Middle frontal gyrus (tissue), 1 donor: Measurements from ENCODE around the gene WWP2.
"Not testable (repeated sequence)": the region's sequence is repeated elsewhere in the genome, so short reads cannot be mapped to it uniquely, and the experiment has no call there.

Experiments
- DNase-seq: peaks from one replicate; pipeline ENCODE4 v3.0.0-alpha.2; 2015; ENCODE audit warnings: low spot score; ENCODE audit errors: extremely low spot score

The WWP2 gene

DNA sequence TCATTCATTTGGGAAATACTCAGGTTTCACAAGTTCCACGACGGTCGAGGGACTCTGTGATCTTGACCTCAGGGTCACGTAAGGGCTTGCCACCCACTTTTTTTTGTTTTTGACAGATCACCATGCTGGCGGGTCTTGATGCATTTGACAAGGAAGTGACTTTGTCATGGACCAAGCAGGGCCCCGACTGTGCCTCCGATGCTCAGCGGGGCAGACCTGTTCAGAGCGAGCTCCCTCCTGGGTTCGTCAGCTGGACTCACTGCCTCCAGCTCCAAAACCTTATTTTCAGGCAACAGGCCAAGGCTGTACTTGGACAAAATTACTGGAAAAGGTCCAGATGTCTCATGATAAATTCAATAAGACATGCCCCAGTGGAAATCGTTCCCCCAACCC lies 180.0 kb downstream of the WWP2 start:
- no peak for DNase-seq

DNA sequence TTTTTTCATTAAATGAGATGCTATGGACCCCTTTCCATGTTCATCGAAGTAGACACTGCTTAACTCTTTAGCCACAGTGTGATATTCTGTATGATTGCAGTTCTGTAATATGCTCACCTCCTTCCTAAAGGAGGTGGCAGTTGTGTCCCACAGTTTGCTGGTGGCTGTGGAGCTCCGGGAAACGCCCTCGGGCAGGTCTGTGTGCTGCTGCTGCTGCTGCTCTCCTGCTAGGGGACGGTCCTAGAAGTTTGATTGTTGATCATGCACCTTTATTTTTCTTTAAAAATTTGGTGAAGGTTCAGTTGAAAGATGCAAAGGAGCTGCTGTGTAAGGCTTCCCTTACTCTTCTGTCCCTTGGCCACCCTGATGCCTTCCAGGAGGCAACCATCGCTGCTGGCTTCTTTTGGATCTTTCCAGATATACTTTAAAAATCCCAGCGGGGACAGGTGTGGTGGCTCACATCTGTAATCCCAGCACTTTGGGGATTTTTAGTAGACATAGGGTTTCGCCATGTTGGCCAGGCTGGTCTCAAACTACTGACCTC lies 180.6 kb downstream of the WWP2 start:
- no peak for DNase-seq

DNA sequence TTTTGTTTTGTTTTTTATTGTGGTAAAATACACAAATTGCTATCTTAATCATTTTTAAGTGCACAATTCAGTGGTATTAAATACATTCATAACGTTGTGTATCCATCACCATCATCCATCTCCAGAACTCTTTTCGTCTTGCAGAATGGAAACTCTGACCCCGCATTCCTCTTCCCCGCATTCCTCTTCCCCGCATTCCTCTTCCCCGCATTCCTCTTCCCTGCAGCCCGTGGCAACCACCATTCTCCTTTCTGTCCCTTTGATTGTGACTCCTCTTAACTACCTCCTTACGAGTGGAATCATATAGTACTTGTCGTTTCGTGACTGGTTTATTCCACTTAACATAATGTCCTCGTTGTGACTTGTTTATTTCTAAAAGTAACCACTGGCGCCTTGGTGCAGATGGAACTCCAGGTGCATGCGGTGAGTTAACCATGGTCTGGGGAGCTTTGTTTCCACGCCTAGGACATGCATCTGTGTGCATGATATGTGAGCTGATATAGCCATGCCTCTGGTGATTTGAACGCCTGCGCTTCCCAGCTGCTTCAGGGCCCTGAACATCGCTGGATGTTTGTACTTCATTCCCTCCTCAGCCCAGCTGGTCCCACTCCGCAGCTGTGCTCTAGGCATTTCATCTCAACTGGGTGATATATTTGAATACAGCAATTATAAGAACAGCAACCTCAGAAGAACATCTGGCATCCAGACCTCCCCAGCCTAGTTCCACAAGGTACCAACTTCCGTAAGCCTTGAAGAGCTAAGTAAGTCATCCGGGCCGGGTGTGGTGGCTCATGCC lies 181.3 kb downstream of the WWP2 start:
- not testable (repeated sequence) for DNase-seq

DNA sequence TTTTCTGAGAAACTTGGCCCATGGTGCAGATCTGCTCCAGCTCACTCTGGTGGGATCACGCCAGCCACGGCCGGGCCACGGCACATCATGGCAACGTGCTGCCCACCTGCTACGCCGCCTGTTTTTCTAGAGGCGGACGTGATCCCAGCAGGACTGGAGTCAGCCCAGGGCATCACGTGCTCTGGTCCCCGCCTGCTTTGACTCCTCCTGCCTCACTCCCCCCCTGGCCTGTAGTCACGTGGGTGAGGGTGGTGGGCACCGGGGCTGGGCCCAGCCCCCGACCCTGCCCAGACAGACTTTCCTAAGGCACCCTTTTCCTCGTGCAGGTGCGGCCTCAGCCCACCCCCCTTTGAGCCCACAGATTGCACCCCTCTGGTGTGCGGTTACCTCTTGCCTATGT lies 188.3 kb downstream of the WWP2 start:
- DNase-seq: not testable (repeated sequence)

DNA sequence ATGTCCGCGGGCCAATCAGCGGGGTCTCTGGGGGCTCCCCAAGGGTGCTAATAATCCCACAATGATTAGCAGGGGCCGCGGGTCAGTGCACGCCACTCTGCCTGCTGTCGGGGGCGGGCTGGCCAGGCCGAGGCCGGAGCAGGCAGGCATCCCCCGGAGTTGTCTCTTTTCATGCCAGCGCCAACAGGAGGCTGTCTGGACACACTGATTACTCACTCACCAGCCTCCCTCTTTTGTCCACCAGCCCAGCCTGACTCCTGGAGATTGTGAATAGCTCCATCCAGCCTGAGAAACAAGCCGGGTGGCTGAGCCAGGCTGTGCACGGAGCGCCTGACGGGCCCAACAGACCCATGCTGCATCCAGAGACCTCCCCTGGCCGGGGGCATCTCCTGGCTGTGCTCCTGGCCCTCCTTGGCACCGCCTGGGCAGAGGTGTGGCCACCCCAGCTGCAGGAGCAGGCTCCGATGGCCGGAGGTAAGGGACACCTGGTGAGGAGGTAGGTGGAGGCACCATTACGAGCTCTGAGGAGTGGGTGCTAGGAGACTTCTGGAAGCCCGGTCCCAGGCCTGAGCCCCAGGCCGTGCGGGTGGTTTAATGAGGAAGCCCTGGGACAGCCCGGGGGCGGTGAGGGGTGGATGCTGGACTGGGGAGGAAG lies 189.0 kb downstream of the WWP2 start, which contains the start of gene CLEC18A:
Gene CLEC18A, plus strand, starts transcription at position 318 of the 655 bp plus-strand sequence. Its CDS starts 33 bp downstream, at position 351.
- not testable (repeated sequence) for DNase-seq

DNA sequence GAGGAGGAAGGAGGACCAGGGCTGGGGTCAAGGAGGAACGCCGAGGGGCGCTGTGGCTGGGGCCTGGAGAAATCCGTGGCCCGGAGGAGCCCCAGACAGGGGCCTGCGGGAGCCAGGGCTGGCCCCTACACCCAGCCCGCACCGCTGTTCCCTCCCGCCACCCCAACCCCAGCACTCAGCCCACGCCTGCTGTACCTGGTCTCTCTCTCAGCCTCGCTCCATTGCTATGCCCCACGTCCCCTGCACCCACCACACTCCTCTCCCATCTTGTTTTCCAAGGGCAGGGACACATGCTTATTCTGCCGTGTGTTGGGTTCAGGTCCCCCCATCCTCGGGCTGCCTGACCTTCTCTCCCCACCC lies 189.5 kb downstream of the WWP2 start:
- DNase-seq: not testable (repeated sequence)

DNA sequence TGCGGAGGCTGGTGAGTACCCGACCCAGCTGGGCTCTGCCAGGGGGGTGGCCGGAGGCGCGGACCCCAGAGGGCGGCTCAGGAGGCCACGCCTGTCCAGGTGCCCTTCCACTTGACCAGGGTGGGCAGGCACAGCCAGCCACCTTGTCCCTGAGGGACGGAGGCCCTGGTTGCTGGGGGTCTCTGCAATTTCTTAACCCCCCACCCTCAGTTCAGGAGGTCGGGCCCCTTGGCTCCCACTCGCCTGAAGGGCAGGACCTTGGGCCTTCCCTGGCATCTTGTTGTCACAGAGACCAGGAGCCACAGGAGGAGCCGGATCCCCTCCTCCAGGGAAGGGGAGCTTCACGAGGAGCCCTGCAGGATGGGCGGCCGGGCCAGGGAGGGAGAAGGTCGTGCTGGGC lies 190.0 kb downstream of the WWP2 start:
- DNase-seq: not testable (repeated sequence)

DNA sequence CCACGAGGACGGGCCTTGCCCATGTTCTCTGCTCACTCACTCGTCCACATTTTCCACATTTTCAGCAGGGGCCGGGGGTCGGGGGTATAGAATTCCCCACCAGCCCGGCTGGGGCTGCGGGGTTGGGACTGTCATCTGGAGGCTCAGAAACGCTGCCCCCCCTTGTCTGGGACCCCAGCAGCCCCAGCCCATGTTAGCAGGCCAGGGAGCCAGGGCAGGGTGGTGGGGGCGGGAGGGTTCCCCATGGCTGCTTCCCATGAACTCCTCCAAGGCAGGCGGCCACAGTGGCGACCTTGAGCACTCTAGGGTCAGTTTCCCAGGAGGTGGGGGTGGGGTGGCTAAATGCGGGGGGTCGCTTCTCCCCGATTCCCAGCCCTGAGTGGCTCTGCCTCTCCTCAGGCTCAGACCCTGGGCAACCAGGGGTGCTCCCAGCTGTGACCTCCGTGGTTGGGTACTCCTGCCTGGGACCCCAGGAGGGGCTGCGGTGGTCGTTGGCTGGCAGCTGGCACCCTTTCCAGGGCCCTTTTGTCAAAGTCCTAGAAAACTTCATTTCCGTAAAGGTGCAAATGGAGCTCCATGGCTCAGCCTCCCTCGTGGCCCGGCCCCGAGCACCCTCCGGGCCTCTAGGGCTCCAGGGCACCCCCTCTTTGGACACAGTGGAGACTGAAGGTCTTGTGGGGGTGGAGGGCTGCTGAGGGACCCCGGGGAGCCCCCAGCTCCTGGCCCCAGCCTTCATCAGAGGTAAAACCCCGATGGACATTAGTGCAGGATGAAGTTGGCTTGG lies 190.6 kb downstream of the WWP2 start:
- DNase-seq: not testable (repeated sequence)

DNA sequence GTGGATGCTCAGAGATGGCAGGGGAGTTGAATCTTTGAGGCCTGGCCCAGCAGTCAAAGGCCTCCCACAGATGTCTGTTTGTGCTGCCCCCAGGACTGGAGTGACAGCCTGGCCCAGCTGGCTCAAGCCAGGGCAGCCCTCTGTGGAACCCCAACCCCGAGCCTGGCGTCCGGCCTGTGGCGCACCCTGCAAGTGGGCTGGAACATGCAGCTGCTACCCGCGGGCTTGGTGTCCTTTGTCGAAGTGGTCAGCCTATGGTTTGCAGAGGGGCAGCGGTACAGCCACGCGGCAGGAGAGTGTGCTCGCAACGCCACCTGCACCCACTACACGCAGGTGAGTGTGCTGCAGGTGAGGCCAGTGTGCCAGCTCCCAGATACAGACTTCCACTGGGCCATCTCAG lies 192.1 kb downstream of the WWP2 start:
- not testable (repeated sequence) for DNase-seq

DNA sequence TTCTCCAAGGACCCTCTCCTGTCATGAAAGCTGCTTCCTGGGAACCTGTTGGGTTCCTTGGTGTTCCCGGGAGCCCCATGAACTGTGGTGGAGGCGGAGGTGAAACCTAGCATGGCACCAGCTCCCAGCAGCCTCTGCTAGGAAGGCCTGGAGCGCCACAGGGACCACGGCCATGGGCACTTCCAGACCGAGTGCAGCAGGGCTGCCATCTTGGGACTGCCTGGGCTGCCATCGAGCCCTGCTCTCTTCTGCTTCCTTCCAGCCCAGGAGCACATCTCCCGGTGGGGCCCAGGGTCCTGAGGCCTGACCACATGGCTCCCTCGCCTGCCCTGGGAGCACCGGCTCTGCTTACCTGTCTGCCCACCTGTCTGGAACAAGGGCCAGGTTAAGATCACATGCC lies 201.2 kb downstream of the WWP2 start:
- DNase-seq: not testable (repeated sequence)

DNA sequence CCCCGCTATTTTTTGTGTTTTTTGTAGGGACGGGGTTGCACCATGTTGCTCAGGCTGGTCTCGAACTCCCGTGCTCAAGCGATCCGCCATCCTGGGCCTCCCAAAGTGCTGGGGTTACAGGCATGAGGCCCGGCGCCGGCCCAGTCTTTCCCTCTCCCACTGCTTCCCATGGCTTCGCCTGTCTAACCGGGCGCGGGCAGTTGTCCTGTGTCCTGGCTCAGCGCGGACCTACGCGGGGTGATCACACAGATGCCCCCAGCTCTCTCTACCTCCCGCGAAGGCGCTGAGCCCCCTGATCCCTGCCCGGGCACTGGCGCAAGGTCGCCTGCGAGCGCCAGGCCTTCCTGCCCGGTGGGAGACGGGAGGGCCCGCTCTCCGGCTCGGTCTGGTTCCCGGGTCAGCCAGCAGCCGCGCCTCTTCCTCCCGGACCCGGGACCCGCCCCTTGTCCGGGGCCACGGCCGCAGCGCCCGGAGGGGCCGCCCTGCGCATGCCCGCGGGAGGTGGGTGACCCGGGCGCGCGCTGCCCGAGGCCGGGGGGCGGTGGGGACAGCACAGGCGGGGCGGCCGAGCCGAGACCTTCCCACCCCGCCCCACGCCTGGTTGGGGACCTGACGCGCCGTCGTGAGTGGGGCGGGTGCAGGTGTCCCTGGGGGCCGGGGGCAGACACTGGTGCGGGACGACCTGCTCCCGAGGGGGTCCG lies 203.0 kb downstream of the WWP2 start:
- DNase-seq: not testable (repeated sequence)

DNA sequence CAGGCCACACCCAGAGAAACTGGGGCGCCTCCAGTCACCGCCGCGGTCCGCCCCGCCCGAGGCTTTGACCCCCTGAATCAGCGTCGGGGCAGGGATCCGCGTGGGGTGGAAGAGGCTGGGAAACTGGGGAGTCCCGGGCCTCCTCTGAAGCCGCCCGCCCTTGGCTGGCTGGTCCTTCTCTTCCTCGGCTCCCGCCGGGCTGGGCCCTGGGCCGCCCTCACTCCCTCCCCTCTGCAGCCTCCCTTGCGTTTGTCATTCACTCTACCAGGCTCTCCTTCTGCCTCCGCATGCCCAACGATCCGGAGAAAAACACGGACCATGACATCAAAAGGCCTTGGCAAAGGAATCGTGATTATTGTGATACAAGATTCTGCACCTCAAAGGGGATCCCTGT lies 203.5 kb downstream of the WWP2 start:
- DNase-seq: not testable (repeated sequence)

DNA sequence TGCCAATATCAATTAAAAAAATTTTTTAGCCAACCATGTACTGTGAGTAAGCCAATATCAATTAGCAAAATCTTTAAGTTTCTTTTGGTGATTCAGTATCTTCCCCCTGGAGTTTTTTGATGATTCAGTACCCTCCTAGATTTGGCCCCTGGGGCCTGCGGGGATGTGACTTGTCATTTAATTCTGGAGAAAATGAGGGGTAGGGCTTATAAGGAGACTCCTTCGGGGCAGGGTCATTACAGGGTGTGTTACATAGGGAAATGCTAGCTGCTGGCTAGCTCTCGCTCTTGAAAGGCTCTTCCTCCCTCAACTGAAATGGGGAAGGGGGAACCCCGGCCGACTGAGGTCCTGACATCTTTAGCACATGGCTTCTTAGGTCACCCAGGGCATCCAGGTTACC lies 205.6 kb downstream of the WWP2 start:
- DNase-seq: not testable (repeated sequence)

DNA sequence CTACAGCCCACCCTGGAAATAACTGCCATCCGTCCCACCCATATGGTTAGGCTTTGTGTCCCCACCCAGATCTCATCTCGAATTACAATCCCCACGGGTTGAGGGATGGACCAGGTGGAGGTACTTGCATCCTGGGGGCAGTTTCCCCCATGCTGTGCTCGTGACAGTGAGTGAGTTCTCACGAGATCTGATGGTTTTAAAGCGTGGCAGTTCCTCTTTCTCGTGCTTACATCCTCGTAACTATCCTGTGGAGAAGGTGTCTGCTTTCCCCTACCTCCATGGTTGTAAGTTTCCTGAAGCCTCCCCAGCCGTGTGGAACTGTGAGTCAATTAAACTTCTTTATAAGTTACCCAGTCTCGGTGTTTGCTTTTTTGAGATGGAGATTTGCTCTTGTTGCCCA lies 206.0 kb downstream of the WWP2 start:
- not testable (repeated sequence) for DNase-seq

DNA sequence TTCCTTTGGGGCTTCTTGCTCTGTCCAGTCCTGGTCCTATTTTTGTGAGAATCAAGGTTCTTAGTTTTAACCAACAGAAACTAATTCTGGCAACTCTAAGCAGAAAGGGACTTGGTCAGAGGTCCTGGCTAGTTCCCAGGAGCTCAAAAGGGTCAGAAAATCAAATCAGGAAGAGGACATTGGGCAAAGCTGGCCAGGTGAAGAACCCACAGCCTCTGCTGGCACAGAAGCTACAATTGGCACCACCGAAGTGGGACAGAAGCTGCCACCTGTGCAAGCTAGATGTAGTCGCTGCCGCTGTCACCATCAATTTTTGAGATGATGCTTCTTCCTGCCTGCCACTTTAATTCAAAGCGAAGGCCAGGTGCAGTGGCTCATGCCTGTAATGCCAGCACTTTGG lies 207.5 kb downstream of the WWP2 start:
- not testable (repeated sequence) for DNase-seq

DNA sequence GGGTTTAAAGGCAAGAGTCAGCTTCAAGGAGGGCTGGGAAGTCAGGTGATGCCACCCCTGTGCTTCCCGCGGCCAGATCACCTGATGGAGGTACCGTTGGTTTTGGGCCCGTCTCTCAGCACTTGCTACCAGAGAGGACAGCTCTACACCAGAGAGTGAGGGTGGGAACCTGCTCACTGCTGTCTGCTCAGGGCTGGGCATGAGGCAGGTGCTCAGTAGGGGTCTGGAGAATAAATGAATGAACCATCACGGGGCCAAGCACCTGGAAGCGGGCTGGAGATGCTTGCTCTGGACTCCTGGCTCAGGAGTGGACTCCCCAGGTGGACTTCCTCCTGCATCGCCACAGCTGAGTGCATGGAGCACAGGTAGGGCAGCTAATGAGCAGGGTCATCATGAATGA lies 210.0 kb downstream of the WWP2 start:
- DNase-seq: not testable (repeated sequence)

DNA sequence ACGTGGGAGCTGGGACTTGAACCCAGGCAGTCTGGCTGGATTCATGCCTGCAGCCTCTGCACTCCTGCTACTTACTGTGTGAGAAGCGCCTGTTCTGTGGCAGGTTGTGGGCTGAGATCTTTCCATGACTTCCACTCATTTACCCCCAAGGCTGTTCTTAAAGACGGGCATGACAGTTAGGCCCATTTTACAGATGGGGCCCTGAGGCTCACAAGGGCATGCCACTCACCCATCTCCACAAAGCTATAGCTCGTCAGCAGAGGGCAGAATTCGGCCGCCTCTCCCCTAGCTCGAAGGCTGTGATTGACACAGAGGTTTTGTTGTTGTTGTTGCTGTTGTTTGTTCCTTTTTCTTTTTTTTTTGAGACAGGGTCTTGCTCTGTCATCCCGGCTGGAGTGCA lies 210.8 kb downstream of the WWP2 start:
- not testable (repeated sequence) for DNase-seq

DNA sequence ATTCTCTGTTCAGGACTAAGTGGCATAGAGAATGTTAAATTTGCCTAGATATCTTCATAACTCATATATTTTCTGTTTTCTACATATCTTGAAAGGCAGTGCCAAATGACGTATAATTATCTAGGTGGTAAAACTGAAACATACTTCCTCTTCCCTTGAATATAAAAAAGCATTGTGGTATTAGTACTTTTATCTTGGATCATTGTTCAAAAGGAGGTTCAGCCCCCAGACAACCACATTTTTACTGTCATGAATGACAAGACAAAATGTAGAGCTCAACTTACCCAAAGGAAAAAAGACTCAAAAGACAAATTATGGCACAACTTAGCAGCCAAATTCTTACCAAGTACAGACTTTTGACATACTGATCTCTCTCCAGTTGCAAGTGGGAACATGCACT lies 223.1 kb downstream of the WWP2 start:
- DNase-seq: not testable (repeated sequence)
